Activated CD4-positive, alpha-beta memory T cell treated with anti-CD3 and anti-CD28 coated beads for 36 hours (primary cell): ENCODE data around the gene RAPGEF2. TPM values are rescaled to one million over a fixed set of nuclear protein-coding genes. Genes with fewer than 3 reads are reported as not detected.

Source experiments
- CTCF ChIA-PET: fragments of 350-600 bp; sonication (Branson Sonifier 250); formaldehyde crosslinking; loops from one replicate; lab custom pipeline; 2021; ENCODE audit warnings: antibody characterized with exemption, inconsistent platforms; lab: Charles Lee
- POLR2A ChIA-PET: fragments of 350-600 bp; sonication (Branson Sonifier 250); formaldehyde crosslinking; loops from one replicate; lab custom pipeline; 2021; ENCODE audit warnings: antibody characterized with exemption; lab: Charles Lee
- DNase-seq: peaks from one replicate; pipeline ENCODE4 v3.0.0-alpha.2; 2020
- H3K27ac Mint-ChIP-seq: one replicate; pipeline ENCODE4 v1.8.0; 2021; ENCODE audit warnings: mixed read lengths
- H3K27me3 Mint-ChIP-seq: one replicate; pipeline ENCODE4 v1.8.0; 2021; ENCODE audit warnings: mixed read lengths
- H3K36me3 Mint-ChIP-seq: one replicate; pipeline ENCODE4 v1.8.0; 2021; ENCODE audit warnings: mixed read lengths
- H3K4me1 Mint-ChIP-seq: one replicate; pipeline ENCODE4 v1.8.0; 2021; ENCODE audit warnings: low read depth, mixed read lengths
- H3K4me3 Mint-ChIP-seq: one replicate; pipeline ENCODE4 v1.8.0; 2021; ENCODE audit warnings: mild to moderate bottlenecking, mixed read lengths
- H3K9me3 Mint-ChIP-seq: one replicate; pipeline ENCODE4 v1.8.0; 2021; ENCODE audit warnings: mixed read lengths
- intact Hi-C: fragments of 100-400 bp; cut with micrococcal nuclease; formaldehyde crosslinking; loops from one replicate; pipeline ENCODE4 v1.15.1; 2023
- total RNA-seq, 2 experiments: library from RNA; stranded (reverse); gene quantifications; one replicate each; pipeline ENCODE4 v1.2.3, GENCODE V29; 2021

RAPGEF2 gene
- total RNA-seq, 2 experiments from 2014 or later: 18.6 to 22.0 TPM

DNA sequence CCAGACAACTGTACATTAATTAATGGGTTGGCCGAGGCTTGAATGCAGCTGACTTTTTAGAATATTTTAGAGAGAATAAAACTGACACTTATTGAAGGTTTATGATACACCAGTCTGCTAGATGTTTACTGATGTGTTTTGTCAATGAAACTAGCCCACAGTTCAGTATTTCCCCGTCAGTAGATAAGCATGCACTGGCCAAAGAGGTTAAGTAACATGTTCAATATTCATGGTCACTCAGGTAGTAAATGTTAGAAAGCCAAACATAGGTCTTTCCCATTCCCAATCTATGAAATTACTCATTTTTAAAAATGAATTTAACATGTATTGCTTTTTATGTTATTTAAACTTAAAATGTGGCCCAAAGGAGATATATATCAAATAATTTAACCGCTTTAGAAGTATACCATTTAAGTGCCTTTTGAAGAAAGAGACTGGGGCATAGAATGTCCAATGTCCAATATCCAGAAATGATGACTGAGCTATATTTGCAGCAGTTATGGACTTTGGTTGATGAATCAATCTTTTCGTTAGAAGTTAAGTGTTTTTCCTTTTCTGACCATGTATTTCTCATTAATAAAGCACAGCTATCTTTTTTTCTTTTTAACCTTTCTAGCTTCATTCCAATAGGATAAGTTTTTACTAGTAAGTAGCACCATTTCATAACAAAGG lies 156.1 kb downstream of the RAPGEF2 start:
- POLR2A ChIA-PET: no interaction called here
- no peaks in the 10 kb centered on the region for H3K4me1 Mint-ChIP-seq
- no peaks in the 10 kb centered on the region for H3K27me3 Mint-ChIP-seq
- peaks cover 7% of the 10 kb centered on the region for H3K36me3 Mint-ChIP-seq
- no peak overlapping the region for H3K4me3 Mint-ChIP-seq
- CTCF ChIA-PET: no interaction called here
- no peaks in the 10 kb centered on the region for H3K9me3 Mint-ChIP-seq
- no peak overlapping the region for H3K27ac Mint-ChIP-seq
- no peak for DNase-seq
- intact Hi-C loops: no loop called here

DNA sequence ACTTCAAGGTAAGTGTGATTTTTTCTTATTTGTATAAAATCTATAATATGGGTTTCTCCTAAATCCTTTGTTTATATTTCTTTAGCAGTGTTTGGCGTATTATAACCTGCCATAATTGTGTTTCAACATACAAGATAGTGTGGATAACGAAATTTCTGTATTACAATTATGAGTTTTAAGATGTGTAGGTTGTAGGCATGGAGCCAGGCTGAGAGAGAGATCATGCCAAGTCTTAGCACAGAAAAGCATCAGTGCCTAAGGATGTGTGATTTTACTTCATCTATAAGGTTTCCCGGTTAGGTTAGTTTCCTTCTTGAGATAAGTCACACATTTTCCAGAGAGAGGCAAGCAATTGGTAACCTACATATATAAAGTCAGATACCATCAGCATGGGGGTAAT lies 161.2 kb downstream of the RAPGEF2 start:
- H3K4me3 Mint-ChIP-seq: no peak overlapping the region
- POLR2A ChIA-PET: no interaction called here
- peaks cover 2% of the 10 kb centered on the region for H3K36me3 Mint-ChIP-seq
- no peaks in the 10 kb centered on the region for H3K27me3 Mint-ChIP-seq
- CTCF ChIA-PET: no interaction called here
- H3K4me1 Mint-ChIP-seq: no peaks in the 10 kb centered on the region
- intact Hi-C loops: no loop called here
- H3K9me3 Mint-ChIP-seq: no peaks in the 10 kb centered on the region
- no peak for DNase-seq
- H3K27ac Mint-ChIP-seq: no peak overlapping the region

DNA sequence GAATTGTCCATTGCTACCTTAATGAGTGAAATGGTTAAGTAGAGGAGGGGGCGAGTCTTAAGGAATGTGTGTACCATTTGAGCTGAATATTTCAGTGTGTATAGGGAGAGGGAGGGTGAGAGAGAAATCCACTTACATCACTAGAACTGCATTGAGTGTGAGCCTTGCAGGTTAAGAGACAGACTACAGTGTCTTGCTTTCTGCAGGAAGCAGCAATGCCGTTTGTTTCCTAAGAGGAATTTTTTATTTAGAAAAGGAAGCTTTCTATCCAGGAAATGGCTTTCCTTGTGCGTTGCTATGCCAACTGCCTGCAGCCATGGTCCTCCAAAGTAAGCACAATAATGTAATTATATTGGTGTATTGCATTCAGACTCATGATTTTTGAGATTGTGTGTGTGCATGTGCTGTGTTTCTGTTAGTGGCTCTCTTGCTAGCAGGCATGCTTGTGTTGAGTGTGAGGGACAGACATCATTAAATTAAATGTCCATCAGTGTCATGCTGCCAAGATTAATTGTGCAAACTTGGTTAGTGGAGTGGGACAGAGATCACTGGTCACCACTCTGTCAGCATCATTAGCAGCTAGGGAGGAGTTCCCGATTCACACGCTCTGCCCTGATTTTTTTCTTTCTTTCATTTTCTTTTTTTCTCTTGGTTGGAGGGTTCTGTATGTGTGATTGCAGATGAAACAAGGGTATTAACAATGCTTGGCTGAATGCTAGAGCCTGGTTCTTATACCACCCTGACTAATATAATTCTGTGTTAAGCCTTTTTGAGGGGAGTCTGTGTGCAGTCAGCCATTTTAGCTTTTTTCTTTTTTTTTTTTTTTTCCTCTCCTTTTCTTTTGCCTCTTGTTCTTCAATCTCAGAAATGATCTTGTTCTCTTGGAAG lies 164.3 kb downstream of the RAPGEF2 start:
- Mint-ChIP-seq H3K27me3 (no peaks in the 10 kb centered on the region), H3K27ac (no peak overlapping the region), H3K4me3 (no peak overlapping the region), H3K9me3 (no peaks in the 10 kb centered on the region), H3K36me3 (peaks cover 3% of the 10 kb centered on the region), H3K4me1 (peaks cover 4% of the 10 kb centered on the region)
- intact Hi-C loops: no loop called here
- DNase-seq: no peak
- CTCF ChIA-PET: interaction anchor here (1.4 kb wide), 1 partner anchor 14 kb away, joined by 4 read pairs; no protein-coding TSS in a partner anchor
- POLR2A ChIA-PET: no interaction called here

DNA sequence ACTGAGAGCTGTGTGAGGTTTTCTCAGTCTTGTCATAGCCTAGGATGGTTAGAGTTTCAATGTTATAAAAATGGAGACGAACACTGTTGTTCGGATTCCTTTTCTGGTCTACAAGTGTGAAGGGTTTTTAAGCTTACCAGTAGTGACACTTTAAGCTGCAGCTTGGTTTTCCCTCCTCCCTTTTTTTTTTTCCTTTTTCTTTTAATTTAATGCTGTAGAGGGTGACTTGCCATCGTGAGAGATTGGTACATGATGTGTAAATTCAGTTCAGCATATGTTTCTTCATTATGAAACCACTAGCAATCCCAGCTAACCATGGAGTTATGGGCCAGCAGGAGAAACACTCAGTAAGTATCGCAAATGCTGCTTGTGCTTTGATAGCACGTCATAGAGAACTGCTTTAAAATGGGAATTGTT lies 165.0 kb downstream of the RAPGEF2 start:
- H3K9me3 Mint-ChIP-seq: no peaks in the 10 kb centered on the region
- no peak for DNase-seq
- H3K36me3 Mint-ChIP-seq: peaks cover 3% of the 10 kb centered on the region
- no peak overlapping the region for H3K4me3 Mint-ChIP-seq
- POLR2A ChIA-PET: no interaction called here
- intact Hi-C loops: no loop called here
- no peaks in the 10 kb centered on the region for H3K27me3 Mint-ChIP-seq
- H3K27ac Mint-ChIP-seq: no peak overlapping the region
- peaks cover 10% of the 10 kb centered on the region for H3K4me1 Mint-ChIP-seq
- CTCF ChIA-PET: no interaction called here

DNA sequence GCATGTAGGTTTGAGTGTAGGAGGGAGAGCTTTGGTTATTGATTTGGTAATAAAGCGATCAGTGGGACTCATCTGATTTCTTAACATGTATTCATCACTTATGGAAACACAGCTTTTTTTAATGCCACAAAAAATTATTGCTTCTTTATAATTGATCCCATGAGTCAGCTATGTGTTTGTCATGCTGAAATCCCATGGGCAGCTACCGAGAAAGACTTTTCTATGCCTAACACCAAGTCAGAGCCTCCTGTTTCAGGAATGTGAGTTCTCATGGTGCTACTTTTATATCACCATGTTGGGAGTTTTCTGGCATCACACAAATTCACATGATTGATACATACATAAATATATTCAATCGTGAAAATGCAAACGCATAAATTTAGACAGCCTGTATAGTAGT lies 165.7 kb downstream of the RAPGEF2 start:
- Mint-ChIP-seq H3K4me1 (peaks cover 12% of the 10 kb centered on the region), H3K27me3 (no peaks in the 10 kb centered on the region), H3K4me3 (no peak overlapping the region), H3K9me3 (no peaks in the 10 kb centered on the region), H3K36me3 (peaks cover 3% of the 10 kb centered on the region), H3K27ac (no peak overlapping the region)
- POLR2A ChIA-PET: no interaction called here
- CTCF ChIA-PET: no interaction called here
- DNase-seq: no peak
- intact Hi-C loops: no loop called here

DNA sequence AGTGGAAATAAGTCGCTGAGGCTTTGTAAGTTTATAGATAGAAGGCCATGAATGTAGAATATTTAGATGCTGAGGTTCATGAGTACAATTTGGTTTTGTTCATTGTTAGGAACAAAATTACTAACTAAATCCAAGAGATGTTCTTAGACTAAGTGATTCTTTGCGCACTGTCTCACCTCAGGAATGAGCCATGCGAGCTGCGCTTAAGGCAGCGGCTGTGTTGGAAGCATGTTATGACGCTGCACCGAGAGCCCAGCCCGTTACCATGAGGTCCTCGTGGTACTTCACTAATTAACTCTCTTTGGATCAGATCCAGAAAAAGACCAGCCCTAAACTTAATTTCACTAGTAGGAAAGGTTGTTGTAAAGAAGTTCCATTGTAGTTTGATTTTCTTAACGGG lies 166.2 kb downstream of the RAPGEF2 start:
- intact Hi-C loops: no loop called here

DNA sequence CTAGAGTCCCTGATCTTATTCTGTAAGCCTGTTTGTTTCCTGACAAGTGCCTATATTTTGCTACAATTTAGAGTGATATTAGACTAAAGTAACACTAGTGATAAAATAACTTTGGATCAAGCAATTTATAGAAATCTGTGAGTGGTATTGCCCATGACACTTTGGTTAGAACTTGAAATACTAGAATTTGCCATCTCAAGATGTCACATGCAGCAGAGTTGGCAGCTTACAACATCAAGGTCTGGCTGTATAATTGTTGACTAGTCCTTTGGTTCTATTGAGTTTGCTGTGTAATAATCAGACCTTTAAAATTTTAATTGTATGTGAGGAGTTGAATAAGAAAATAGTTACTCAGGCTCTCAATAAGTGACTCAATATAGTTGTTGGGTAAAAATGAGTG lies 167.1 kb downstream of the RAPGEF2 start:
- CTCF ChIA-PET: no interaction called here

More for the DNA sequence above, 166.2 kb downstream of the RAPGEF2 start:
- Mint-ChIP-seq H3K4me3 (no peak overlapping the region), H3K4me1 (peaks cover 12% of the 10 kb centered on the region), H3K36me3 (peaks cover 3% of the 10 kb centered on the region), H3K27me3 (no peaks in the 10 kb centered on the region), H3K27ac (no peak overlapping the region), H3K9me3 (no peaks in the 10 kb centered on the region)
- CTCF ChIA-PET: no interaction called here
- DNase-seq: no peak
- POLR2A ChIA-PET: no interaction called here

DNA sequence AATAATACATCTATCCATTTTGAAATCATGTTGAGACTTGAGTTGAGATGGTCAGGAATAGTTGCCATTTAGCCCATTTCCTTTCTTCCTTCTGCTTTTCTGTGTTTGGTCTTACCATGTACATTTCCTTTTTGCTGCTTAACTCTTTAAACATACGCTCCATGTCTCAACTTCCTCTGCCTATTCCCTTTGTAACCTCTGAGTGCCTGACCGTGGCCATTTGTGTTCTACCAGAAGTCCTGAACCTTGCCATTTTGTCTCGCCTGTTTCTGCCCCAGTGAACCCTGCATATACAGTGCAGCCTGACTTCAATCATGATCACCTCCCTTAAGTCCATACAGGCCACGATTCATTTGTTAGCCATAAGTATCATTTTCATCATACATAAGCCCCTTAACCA lies 169.0 kb downstream of the RAPGEF2 start:
- no peaks in the 10 kb centered on the region for H3K27me3 Mint-ChIP-seq
- H3K27ac Mint-ChIP-seq: no peak overlapping the region
- POLR2A ChIA-PET: no interaction called here
- peaks cover 12% of the 10 kb centered on the region for H3K4me1 Mint-ChIP-seq
- H3K36me3 Mint-ChIP-seq: peaks cover 2% of the 10 kb centered on the region
- DNase-seq: no peak
- intact Hi-C loops: no loop called here
- CTCF ChIA-PET: no interaction called here
- no peaks in the 10 kb centered on the region for H3K9me3 Mint-ChIP-seq
- H3K4me3 Mint-ChIP-seq: no peak overlapping the region

More for the DNA sequence above, 167.1 kb downstream of the RAPGEF2 start:
- H3K4me3 Mint-ChIP-seq: no peak overlapping the region
- H3K36me3 Mint-ChIP-seq: peaks cover 1% of the 10 kb centered on the region
- intact Hi-C loops: no loop called here
- DNase-seq: no peak
- no peaks in the 10 kb centered on the region for H3K27me3 Mint-ChIP-seq
- POLR2A ChIA-PET: no interaction called here
- no peaks in the 10 kb centered on the region for H3K9me3 Mint-ChIP-seq
- peaks cover 12% of the 10 kb centered on the region for H3K4me1 Mint-ChIP-seq
- H3K27ac Mint-ChIP-seq: no peak overlapping the region

DNA sequence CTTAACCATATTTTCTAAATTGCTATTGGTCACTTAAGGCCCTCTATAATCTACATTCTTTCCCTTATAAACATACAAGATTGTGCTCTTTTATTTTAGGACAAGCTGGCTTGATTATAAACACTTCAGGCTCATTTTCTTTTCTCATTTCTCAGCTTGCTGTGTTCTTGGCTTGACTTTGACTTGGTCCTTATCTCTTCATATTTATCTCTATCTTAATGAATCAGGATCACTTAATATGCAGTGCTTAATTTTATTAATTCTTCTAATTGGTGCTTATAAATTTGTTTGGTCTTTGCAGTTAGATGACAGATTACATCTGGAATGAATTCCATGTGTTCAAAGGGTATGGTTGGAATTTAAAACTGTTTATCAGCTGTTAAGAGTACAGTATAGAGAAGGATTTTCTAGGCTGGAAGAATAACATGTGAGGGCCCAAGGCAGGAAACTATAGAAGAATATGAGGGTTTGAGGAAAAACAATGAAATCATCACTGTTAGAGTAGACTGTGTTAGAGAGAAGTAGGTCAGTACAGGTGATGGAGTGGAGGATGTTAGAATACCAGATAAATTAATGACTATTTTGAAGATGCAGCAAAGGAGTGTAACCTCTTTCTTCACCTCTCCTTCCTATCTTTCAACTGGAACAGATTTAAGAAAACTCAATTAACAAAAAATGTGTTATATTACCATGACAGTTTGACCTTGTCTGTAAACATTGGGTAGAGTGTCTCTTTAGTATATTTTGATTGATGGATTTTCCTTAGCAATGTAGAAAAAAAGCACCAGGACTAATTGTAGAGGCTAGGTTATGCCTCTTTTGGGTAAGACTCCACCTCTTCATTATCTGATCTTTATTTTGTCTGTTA lies 169.6 kb downstream of the RAPGEF2 start:
- Mint-ChIP-seq H3K27me3 (no peaks in the 10 kb centered on the region), H3K4me1 (peaks cover 12% of the 10 kb centered on the region), H3K4me3 (no peak overlapping the region), H3K36me3 (peaks cover 3% of the 10 kb centered on the region), H3K27ac (no peak overlapping the region), H3K9me3 (no peaks in the 10 kb centered on the region)
- no peak for DNase-seq
- ChIA-PET CTCF (no interaction called here), POLR2A (no interaction called here)
- intact Hi-C loops: no loop called here

DNA sequence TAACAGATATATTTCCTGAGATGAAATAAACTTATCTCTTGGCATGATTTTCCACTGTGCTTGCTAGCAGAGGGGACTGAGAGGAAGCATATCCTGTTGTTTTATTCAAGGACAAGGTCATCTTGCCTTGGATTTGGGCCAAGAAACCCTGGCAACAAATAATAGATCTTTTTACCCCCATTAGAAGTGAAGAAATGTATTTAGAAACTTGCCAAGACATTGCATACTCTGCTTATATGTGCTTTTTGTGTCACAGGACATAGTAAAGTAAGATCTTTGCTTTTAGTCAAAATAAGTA lies 170.2 kb downstream of the RAPGEF2 start:
- Mint-ChIP-seq H3K36me3 (peaks cover 8% of the 10 kb centered on the region), H3K9me3 (no peaks in the 10 kb centered on the region), H3K27me3 (no peaks in the 10 kb centered on the region), H3K27ac (no peak overlapping the region), H3K4me1 (peaks cover 12% of the 10 kb centered on the region), H3K4me3 (no peak overlapping the region)
- CTCF ChIA-PET: no interaction called here
- POLR2A ChIA-PET: no interaction called here
- no peak for DNase-seq
- intact Hi-C loops: no loop called here

DNA sequence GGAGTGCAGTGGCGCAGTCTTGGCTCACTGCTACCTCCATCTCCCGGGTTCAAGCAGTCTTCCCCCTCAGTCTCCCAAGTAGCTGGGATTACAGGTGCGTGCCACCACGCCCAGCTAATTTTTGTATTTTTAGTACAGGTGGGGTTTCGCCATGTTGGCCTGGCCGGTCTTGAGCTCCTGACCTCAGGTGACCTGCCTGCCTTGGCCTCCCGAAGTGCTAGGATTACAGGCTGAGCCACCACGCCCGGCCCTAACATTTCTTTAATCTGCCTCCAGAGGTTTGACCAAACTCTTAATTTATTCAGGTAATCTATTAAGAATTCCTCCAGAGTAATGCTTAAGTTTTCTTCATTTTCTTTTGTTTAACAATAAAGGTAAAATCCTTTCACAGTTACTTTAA lies 171.0 kb downstream of the RAPGEF2 start:
- POLR2A ChIA-PET: no interaction called here
- Mint-ChIP-seq H3K27ac (no peak overlapping the region), H3K4me3 (no peak overlapping the region), H3K4me1 (peaks cover 15% of the 10 kb centered on the region), H3K27me3 (no peaks in the 10 kb centered on the region), H3K36me3 (peaks cover 9% of the 10 kb centered on the region), H3K9me3 (no peaks in the 10 kb centered on the region)
- CTCF ChIA-PET: no interaction called here
- intact Hi-C loops: no loop called here
- DNase-seq: no peak

DNA sequence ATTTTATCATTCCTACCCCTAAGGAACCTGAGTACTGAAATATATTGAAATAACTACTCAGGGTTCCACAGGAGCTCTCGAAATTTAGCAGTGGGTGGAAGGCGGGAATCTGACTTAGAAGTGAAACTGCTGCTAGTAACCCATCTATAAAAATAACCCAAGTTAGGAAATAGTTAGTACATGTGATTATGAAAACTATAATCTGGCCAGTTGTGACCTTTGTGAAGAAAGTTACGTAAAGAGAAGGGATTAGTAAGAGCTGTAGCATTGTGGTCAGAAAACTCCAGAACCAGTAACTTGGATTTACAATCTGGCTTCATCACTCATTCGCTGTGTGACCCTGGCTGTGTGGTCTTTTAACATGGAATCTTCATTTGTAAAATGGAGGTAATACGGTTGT lies 175.5 kb downstream of the RAPGEF2 start:
- Mint-ChIP-seq H3K4me1 (peaks cover 3% of the 10 kb centered on the region), H3K27me3 (no peaks in the 10 kb centered on the region), H3K9me3 (no peaks in the 10 kb centered on the region), H3K4me3 (no peak overlapping the region), H3K36me3 (peaks cover 19% of the 10 kb centered on the region), H3K27ac (no peak overlapping the region)
- intact Hi-C loops: no loop called here
- ChIA-PET CTCF (no interaction called here), POLR2A (no interaction called here)
- no peak for DNase-seq
